ENCODE data around the gene TMEM179. TPM values are rescaled to one million over a fixed set of nuclear protein-coding genes. Genes with fewer than 3 reads are reported as not detected.

TMEM179 gene
- total RNA-seq, 1 experiment from 2014 or later, result 11.4 TPM

DNA sequence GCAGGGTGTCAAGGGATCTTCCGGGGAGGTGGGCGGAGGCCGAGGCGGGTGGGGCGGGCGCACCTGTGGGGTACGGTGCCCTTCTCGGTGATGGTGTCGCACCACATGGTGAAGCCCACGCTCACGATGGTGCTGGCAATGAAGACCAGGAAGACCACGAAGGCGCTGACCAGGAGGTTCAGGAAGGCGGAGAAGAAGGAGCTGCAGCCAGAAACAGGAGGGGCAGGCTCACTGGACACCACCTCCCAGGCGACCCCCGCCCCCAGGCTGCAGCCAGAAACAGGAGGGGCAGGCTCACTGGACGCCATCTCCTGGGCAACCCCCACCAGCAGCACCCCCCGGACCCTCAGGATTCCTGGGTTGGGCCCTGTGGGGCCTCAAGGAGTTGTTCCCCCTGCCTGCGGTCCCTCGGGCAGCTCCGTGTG lies 7.6 kb downstream of the TMEM179 start:
- Histone ChIP-seq H2AK5ac (ENCODE audit: insufficient read length, low read length) (no peak overlapping the region), H2AFZ (ENCODE audit: low read length) (no peak overlapping the region), H4K5ac (ENCODE audit: insufficient read length, low read depth, low read length) (no peak overlapping the region), H2BK20ac (ENCODE audit: low read depth, low read length, poor library complexity, severe bottlenecking) (no peak overlapping the region), H3K27me3 (ENCODE audit: insufficient read depth, low read length) (no peaks in the 10 kb centered on the region), H3T11ph (ENCODE audit: low read length) (no peak overlapping the region), H3K9ac (ENCODE audit: extremely low read depth, insufficient read length, low read length) (no peak overlapping the region), H3K27ac (ENCODE audit: insufficient read length, low read depth, low read length) (no peak overlapping the region), H2BK12ac (ENCODE audit: insufficient read length, low read depth, low read length) (no peak overlapping the region), H3K79me2 (ENCODE audit: insufficient read depth, low read length) (no peaks in the 10 kb centered on the region), H4K20me1 (ENCODE audit: control insufficient read depth, insufficient read depth, insufficient read length) (no peaks in the 10 kb centered on the region), H3K4me2 (ENCODE audit: insufficient read depth, insufficient read length, low read length) (no peak overlapping the region), H3K4me1 (ENCODE audit: insufficient read depth, low read length) (no peaks in the 10 kb centered on the region), H3K56ac (ENCODE audit: insufficient read length, low read depth, low read length) (no peak overlapping the region), H3K18ac (ENCODE audit: insufficient read length, low read depth, low read length) (no peak overlapping the region), H3K9me3 (ENCODE audit: control insufficient read depth, low read depth, low read length) (no peaks in the 10 kb centered on the region), H3K4ac (ENCODE audit: low read depth, low read length) (no peak overlapping the region), H4K91ac (ENCODE audit: insufficient read length, low read depth, low read length) (no peak overlapping the region), H3K79me1 (ENCODE audit: insufficient read depth, low read depth, low read length, poor library complexity, severe bottlenecking) (no peaks in the 10 kb centered on the region), H3K23ac (ENCODE audit: insufficient read length, low read depth, low read length) (no peak overlapping the region), H2BK5ac (ENCODE audit: insufficient read length, low read length) (no peak overlapping the region), H2BK15ac (ENCODE audit: low read depth, low read length) (no peak overlapping the region), H3K23me2 (ENCODE audit: insufficient read length, low read depth, low read length, poor library complexity, severe bottlenecking) (no peaks in the 10 kb centered on the region), H3K14ac (ENCODE audit: insufficient read depth, low read length) (no peak overlapping the region), H2BK120ac (ENCODE audit: low read depth, low read length, poor library complexity, severe bottlenecking) (no peak overlapping the region), H4K8ac (replicated peaks; ENCODE audit: insufficient read length, low read depth, low read length) (no peak overlapping the region)
- DNase-seq, result no peak
- TF ChIP-seq, protein P1, sequence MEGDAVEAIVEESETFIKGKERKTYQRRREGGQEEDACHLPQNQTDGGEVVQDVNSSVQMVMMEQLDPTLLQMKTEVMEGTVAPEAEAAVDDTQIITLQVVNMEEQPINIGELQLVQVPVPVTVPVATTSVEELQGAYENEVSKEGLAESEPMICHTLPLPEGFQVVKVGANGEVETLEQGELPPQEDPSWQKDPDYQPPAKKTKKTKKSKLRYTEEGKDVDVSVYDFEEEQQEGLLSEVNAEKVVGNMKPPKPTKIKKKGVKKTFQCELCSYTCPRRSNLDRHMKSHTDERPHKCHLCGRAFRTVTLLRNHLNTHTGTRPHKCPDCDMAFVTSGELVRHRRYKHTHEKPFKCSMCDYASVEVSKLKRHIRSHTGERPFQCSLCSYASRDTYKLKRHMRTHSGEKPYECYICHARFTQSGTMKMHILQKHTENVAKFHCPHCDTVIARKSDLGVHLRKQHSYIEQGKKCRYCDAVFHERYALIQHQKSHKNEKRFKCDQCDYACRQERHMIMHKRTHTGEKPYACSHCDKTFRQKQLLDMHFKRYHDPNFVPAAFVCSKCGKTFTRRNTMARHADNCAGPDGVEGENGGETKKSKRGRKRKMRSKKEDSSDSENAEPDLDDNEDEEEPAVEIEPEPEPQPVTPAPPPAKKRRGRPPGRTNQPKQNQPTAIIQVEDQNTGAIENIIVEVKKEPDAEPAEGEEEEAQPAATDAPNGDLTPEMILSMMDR (conservative IDR thresholded peaks at IDR 0.05), result no peak
- Mint-ChIP-seq H3K27ac (peak overlapping the region in 1 of 3 experiments; percentile 84; a peak in 1 of 7 replicates), H3K4me1 (peaks cover 0 to 3% of the 10 kb centered on the region in 2 experiments; a peak in 1 of 4 replicates), H3K4me3 (no peak overlapping the region), H3K27me3 (ENCODE audit: low read depth) (peaks cover 9% of the 10 kb centered on the region), H3K36me3 (ENCODE audit: insufficient read depth in 1 of 3, low read depth in 3 of 3) (no peaks in the 10 kb centered on the region), H3K9me3 (no peaks in the 10 kb centered on the region; a peak in 1 of 5 replicates)
- WGBS (ENCODE audit: extremely low coverage, insufficient read length, low lambda C conversion rate), result no CpG with 5 or more reads among the region's 21 CpGs

Data from H9 (cell line).